ENCODE data around the gene OTC.

The OTC gene

DNA sequence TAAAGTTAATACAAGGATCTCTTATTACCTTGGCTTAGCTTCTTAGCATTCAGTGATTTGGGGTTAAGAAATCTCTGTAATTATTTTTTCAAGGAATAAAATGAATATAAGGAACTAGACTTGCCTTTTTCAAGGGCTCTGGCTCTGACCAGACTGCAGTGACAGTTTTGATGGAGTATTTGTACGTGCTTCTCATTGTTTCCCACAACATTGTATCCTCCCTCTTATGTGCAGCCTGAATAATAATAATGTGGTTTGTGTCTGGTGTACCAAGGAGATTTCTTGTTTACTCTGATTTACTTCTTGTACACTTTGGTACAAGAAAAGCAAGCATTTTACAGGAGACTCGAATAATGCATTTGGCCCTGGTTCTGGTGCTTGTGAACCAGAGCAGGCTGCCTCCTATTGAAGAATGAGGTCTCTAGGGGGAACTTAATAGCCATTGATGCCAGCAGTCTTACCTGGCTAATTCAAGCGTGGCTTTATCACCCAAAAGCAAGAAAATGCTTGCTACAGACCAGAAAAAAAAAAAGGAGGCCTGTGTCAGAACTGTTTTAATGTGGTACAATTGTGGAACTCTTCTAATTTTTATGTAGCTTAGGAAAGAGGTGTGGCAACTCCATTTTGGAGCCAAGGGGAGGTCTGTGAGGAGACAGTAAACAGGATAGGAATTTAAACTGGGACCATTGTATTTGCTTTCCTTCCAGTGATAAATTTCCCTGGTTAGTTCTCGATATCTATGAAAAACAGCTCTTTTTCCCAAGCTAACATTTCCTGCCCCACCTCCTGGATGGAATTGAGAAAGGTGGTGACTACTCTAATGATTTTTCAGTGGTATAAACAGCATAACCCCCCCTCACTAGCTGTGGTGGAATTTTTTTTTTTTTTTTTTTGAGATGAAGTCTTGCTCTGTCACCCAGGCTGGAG lies 5.6 kb downstream of the OTC start:
- DNase-seq: no peak

DNA sequence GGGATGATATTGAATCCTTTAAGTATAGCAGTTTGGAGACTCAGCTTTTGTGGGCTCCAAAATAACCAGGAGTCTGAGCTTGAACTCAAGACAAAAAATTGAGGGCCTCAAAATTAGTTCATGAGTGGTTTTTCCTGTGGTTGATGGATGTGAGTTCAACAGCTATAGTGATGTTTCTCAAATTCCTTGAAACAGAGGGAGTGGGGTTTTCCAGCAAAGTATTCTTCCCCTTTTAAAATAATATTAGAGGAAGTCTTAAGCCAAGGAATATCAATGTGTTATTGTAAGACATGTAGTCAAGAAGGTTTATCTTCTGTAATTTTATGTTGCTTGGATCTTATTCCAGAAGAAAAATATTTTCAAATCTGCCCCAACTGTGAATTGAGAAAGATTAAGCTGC lies 10.6 kb downstream of the OTC start:
- DNase-seq: no peak

DNA sequence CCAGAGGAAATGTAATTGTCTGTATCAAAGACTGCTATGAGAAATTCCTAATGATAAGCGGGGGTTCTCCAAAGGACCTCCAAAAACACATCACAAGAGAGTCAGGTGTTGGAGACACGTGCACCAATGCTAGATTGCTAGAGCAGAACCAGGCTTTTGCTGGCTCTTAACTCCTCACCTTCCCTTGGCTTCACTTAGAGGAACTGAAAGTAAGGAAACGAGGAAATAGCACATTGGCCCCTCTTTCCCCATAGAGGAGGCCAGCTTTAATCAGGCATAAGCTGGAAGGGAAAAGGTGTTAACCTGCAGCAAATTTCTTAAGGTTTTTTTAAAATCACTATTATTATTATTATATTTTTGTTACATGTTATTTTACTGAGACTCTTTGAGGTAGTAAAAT lies 13.6 kb downstream of the OTC start:
- no peak for DNase-seq

- no peak for DNase-seq
Observed at GRCh38 chrX:38368774-38369173, 16.4 kb downstream of the OTC start.

DNA sequence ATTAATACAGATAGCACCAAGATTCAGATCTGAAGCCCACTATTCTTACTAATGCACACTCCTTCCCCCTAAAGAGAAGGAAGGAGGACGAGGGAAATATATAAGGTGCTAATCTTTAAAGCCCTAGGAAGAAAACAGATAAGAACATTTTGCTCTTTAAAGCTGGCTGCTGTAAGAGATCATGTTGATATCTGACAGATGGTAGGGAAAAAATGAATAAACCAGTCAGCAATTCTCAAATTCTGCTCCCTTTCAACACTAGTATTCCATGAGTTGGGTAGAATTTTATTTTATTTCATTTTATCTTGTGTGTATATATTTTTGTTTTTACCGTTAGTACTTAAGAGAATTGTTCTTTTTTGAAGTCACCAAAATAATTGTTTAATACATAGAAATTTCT lies 19.2 kb downstream of the OTC start:
- no peak for DNase-seq

- DNase-seq: no peak
Observed at GRCh38 chrX:38374431-38374830, 22.0 kb downstream of the OTC start.

GRCh38 chrX:38375891-38376290 lies 23.5 kb downstream of the OTC start:
- DNase-seq: no peak

- no peak for DNase-seq
Observed at GRCh38 chrX:38376747-38377146, 24.3 kb downstream of the OTC start.

DNA sequence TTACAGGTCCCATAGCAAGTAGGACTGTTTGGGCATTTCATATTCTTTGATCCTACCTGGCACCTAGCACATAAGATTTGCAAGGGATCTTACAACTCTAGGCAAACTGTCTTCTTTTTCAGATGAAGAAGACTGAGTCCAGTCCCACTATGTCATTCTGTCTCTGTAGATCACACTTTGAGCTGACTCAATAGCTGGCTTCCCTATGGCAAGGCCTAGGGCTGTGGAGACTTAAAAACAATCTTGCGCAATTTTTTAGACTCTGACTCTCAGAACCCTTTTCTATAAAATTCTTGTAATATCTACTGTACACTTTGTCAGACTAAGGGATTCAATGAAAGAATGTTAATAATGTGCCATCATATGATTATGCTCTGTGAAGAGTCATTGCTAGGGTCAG lies 26.7 kb downstream of the OTC start:
- no peak for DNase-seq

DNA sequence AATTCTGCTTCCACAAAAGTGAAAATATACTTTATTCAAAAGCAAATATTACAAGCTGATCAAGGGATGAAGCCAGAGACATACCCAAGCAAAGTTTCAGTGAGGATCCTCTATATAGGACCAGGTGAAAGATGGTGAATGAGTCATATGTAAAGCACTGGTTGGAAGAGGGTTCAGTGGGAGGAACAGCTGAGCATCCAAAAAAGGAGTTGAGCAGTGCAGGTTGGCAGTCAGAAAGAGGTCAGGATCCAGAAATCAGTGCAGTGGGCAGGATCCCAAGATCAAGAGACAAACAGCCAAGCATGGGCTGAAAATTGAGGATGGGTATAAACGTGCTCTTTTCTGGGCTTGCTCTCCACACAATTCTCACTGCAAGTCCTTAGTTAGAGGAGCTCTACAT lies 30.3 kb downstream of the OTC start:
- DNase-seq: no peak

GRCh38 chrX:38400389-38400910 lies 48.0 kb downstream of the OTC start:
- no peak for DNase-seq

GRCh38 chrX:38402118-38402517 lies 49.7 kb downstream of the OTC start:
- no peak for DNase-seq

DNA sequence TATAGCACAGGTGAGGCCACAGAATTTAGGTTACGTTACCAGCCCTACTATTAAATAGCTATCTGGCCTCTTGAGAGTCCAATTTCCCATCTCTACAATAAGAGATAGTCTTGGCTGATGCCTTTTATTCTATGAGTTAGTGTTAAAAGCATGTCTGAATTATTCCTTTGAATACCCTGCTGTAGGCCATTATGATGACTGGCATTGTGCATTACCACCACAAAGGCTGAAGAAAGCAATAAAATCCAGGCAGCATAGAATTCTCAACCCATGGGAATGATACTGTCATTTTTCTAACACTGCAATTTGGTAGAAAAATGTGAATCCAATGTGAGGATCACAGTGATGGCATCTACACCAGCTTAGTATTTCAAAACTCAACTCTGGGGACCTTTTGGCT lies 51.4 kb downstream of the OTC start:
- no peak for DNase-seq

DNA sequence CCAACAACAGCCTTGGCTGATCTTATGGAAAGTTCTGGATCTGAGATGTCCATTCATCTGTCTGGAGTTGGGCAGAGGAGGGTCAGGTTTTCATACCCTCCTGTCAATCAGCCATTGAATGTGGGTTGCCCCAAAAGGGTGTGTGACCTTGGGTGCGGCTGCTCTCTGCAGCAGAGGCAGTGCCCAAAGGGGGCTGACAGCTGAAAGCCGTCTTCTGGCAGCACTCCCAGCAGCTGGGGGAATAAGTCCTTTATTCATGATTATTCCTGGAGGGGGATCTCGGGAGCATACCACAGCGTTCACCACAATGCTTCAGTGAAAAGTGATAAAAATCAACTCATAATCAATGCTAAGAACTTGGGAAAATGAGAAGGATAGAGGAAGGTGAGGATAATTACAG lies 54.7 kb downstream of the OTC start:
- no peak for DNase-seq

- DNase-seq: no peak
Observed at GRCh38 chrX:38409289-38409688, 56.9 kb downstream of the OTC start.

DNA sequence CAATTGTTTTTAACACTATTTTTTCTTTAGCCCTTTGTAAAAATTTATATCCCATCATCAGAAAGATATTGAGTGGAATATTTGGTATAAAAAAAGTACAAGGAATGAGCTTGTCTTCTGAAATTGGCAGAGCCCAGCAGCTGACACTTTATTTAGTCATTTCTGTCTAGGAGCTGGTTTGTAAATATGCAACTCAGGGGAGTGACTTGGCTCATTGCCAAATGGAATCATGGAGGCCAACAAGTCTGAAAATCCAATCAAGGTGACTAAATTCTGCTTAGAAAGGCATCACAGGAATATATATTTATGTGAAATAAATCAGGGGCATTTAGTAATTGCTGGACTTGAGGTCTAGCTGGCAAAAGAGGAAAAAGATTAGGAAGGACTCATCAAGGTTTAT lies 74.4 kb downstream of the OTC start:
- no peak for DNase-seq

- no peak for DNase-seq
Observed at GRCh38 chrX:38431525-38431924, 79.1 kb downstream of the OTC start.

DNA sequence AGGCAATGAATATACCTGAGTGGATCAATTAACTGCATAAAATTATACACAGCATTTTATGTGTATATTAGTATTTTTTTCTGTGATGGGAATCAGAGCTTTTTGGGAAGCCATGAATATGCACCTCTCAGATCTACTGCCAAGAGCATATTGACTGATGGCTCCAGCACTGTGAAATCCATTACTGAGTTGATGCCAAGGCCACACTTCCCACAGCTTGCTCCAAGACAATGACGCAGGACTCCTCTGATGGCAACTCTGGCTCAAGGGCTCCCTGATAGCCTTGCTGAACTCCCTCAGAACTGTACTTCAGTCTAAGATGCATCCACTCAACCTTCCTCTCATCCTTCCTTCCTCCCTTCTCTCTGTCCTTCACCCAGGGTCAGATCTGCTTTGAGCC lies 82.7 kb downstream of the OTC start:
- no peak for DNase-seq

- DNase-seq: no peak
Observed at GRCh38 chrX:38437093-38437492, 84.7 kb downstream of the OTC start.

- no peak for DNase-seq
Observed at GRCh38 chrX:38438321-38438720, 85.9 kb downstream of the OTC start.

DNA sequence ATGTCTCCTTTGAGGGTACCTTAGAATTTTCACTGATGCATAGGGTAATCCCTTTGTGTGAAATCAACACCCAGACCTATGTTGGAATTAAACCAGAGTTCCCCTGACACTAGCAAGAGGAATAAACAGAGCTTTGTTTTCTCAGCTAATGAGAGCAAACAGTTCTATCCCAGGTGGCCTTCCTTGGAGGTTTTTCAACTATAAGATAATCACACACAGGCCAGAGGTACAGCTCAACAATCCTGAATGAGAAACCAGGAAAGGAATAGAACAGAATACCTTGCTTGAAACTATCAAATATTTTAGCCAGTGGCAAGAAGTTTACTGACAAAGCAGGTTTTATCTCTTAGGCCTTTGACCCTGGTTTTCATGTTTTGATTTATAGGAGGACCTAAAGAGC lies 100.2 kb downstream of the OTC start:
- no peak for DNase-seq

GRCh38 chrX:38458071-38458470 lies 105.7 kb downstream of the OTC start:
- no peak for DNase-seq

DNA sequence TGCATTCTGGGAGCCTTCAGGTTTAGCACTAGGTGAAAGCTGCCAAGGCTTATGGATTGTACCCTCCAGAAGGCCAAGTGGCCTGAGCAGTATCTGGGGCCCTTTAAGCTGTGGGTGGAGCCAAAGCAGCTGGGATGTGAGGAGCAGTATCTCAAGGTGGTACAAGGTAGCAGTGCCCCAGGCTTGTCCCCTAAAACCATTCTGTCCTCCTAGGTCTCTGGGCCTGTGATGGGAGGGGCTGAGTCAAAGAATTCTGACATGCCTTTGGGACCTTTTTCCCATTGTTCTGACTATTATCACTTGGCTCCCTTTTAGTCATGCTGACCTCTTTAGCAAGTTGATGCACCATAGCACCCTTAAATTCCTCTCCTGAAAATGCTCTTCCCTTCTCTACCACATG lies 109.9 kb downstream of the OTC start:
- no peak for DNase-seq

DNA sequence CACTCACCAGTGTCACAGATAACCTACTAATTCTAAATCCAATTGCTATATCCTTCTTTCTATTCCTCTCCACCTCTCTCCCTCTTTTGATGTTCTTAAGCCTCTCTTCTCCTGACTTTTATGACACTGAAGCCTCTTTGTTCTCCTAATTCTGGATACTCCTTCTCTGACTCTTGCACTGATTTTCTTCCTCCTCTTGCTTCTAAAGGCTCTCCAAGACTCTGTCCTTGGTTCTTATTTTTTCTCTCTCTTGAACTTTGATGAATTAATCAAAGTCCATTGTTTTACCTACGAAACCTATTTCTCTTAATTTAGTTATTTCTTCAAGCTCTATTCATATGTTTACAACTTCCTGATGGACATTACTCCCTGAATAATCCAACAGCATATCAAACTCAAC lies 113.3 kb downstream of the OTC start:
- DNase-seq: no peak

GRCh38 chrX:38468563-38469157 lies 116.3 kb downstream of the OTC start:
- DNase-seq: no peak
